Prostate gland (tissue), 2 donors: Measurements from ENCODE around the gene FTCD.

Source experiments
- POLR2AphosphoS5 ChIP-seq: sonication (generic); formaldehyde crosslinking; IDR thresholded peaks from one replicate; pipeline ENCODE4 v1.6.1; 2017; ENCODE audit warnings: antibody characterized with exemption
- TF ChIP-seq, protein P1 (sequence below), 4 experiments: fragments of 200-600 bp in 2 of 4; fragments of 450-650 bp in 2 of 4; sonication (generic) in 2 of 4; IDR thresholded peaks; 1 replicate in 3 of 4; 2 replicates in 1 of 4; pipeline ENCODE4 v1.5.1; 2016 to 2019; ENCODE audit warnings: antibody characterized with exemption in 4 of 4, mild to moderate bottlenecking in 2 of 4, moderate library complexity in 2 of 4

DNA sequence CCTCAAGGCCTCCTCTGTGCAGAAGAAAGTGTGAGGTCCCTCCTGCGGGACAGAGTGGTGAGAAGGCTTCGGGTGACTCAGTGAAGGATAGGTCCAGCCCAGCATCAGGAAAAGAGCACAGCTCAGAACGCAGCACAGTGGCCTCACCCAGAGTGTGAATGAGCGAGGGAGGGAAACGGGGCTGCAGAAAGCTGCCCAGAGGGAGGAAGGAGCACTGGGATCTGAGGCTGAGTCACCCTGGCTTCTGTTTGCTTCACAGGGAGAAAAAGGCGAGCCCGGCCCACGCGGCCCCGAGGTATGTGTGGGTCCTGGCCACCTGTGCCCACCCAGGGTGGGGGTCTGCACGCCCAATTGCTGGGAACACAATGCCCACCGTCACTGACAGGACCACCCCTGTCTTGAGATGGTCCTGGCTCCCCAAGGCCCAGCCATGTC lies 33.1 kb downstream of the FTCD start:
- TF ChIP-seq, protein P1, sequence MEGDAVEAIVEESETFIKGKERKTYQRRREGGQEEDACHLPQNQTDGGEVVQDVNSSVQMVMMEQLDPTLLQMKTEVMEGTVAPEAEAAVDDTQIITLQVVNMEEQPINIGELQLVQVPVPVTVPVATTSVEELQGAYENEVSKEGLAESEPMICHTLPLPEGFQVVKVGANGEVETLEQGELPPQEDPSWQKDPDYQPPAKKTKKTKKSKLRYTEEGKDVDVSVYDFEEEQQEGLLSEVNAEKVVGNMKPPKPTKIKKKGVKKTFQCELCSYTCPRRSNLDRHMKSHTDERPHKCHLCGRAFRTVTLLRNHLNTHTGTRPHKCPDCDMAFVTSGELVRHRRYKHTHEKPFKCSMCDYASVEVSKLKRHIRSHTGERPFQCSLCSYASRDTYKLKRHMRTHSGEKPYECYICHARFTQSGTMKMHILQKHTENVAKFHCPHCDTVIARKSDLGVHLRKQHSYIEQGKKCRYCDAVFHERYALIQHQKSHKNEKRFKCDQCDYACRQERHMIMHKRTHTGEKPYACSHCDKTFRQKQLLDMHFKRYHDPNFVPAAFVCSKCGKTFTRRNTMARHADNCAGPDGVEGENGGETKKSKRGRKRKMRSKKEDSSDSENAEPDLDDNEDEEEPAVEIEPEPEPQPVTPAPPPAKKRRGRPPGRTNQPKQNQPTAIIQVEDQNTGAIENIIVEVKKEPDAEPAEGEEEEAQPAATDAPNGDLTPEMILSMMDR (IDR thresholded peaks at IDR 0.05): no peak
- no peak for TF ChIP-seq POLR2AphosphoS5
